GM18909 (cell line): ENCODE measurements around the gene SVOPL.
"Not testable (repeated sequence)": the region's sequence is repeated elsewhere in the genome, so short reads cannot be mapped to it uniquely, and the experiment has no call there.

Source experiments
- ATAC-seq: cut with Tn5 transposase; IDR thresholded peaks from one replicate; pipeline ENCODE4 v1.9.1; 2021; ENCODE audit warnings: mild to moderate bottlenecking; ENCODE audit not compliant: unreplicated experiment, poor library complexity

SVOPL gene, protein sequence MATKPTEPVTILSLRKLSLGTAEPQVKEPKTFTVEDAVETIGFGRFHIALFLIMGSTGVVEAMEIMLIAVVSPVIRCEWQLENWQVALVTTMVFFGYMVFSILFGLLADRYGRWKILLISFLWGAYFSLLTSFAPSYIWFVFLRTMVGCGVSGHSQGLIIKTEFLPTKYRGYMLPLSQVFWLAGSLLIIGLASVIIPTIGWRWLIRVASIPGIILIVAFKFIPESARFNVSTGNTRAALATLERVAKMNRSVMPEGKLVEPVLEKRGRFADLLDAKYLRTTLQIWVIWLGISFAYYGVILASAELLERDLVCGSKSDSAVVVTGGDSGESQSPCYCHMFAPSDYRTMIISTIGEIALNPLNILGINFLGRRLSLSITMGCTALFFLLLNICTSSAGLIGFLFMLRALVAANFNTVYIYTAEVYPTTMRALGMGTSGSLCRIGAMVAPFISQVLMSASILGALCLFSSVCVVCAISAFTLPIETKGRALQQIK

DNA sequence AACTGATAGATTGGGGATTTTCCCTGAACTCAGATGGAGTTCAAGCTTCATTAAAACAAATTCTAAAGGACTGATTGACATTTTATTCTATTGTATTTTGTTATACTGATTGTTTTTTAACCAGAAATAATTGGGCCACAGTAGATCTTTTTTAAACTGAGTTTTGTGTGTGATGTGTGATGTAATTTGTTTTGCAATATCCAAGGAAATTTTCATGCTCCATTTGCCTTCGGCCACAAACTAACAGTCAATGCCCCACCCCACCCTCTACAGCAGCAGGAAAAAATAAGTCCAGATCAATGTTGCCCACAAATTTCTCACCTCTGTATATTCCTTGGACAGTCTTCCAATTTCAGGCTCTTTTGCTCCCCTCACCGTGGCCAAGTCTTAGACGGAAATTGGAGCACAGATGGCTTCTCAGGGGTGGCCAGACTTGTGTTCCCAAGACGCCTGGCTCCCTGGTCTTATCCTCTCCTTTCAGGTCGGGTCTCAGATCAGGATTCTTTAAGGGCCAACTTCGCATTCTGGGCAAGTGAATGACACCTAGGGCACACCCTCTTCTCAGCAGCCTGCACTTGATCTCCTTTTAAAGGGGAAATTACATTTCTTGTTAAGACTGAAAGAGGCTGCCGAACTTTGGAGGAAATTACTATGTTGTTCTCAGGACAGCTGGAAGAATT, at the start of gene SVOPL:
Gene SVOPL, minus strand, starts transcription at position 506 of the 680 bp plus-strand sequence. CDS start 22,317 bp downstream, outside the sequence.
- no peak for ATAC-seq

DNA sequence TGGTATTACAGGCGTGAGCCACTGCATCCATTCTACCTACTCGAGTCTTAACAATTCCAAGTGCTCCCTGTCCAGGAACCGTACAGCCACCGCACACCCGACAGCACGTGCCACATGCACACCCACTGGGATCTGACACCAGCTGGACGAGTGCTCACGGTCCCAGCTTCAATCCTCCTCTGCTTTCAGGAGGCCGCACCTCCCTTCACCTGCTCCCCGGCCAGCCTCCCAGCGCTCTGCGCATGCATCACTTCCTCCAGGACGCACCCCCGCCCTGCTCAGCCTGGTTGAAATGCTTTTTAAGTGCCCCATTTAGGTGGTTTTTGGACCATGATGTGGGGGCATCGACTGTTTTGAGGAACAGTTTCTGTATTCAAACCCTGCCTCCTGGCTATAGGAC, 49.3 kb upstream of the SVOPL start:
- no peak for ATAC-seq

DNA sequence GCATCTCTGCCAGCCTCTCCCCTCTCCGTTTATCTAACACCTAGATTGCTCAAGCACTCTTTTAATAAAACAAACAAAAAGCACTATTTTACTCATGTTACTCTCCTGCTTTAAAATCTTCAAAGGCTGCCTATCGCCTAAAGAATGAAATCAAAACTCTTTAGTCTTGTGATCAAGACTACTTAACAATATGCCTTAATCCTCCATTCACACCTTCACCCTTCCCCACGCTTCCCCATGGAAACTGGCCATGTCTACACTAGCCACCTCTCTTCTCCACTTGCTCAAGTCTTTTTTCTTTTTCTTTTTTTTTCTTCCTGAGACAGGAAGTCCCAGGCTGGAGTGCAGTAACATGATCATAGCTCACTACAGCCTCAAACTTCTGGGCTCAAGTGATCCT, 48.8 kb upstream of the SVOPL start:
- ATAC-seq = no peak

DNA sequence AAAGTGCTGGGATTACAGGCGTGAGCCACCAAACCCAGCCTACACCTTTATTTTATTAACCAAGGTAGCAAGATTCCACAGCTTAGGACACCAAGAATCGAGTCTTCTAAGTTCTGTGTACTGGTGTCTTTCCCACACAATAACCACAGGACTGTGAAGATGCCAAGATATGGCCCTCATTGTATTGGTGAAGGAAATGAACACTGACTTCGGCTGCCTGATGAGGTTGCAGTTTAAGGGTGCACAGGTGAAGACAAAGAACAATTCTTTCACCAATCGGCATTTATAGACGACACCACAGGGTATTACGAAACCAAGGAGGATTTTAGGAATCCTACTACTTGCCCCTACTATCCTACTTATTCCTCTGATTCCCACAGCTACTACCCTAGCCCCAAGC, 47.5 kb upstream of the SVOPL start:
- ATAC-seq = no peak

DNA sequence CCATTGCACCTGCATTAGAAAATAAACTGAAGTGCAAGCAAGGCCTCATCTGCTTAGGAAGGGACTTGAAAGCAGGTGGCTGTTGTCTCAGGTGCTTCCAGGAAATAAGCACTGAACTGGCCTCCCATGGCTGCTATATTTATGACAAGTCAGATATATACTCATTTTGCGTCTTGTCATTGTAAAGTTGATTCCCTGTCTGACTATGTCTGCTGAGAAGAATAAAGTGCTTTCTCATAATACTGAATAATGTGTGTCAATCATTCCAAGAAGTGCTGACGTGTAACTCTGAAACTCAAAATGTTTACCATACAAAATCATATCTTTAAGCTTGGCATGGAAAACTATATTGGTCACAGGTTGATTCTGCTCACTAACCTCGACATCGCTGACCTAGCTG, 44.9 kb upstream of the SVOPL start:
- no peak for ATAC-seq

DNA sequence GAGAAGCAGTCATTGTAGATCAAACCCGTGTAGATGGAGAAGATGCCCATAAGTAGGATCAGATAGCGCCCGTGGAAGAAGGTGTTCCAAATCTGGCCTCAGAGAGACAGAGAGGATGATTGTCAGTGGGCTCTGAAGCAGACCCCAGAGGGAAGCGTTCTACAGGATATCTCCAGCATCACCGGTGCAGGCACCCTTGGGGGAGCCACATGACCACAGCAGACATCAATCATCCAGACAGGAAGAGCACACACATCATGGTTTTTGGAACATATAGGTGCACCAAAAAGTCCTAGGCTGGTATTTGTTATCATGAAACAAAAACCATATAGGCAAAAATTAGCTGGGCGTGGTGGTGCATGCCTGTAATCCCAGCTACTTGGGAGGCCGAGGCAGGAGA, 44.0 kb upstream of the SVOPL start:
- no peak for ATAC-seq

DNA sequence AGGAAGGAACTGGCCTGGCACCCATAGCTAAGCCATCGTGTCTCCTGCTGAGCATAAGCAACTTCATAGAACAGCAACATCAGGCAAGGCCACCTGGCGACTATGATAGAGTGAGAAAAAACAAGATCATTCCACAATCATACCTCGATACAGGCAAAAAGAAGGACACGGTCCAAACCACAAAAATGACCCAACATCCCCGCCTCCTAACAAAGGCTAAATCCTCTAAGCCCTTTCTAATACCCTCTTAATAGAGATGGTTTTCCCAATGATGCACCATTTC, 40.2 kb upstream of the SVOPL start:
- no peak for ATAC-seq

DNA sequence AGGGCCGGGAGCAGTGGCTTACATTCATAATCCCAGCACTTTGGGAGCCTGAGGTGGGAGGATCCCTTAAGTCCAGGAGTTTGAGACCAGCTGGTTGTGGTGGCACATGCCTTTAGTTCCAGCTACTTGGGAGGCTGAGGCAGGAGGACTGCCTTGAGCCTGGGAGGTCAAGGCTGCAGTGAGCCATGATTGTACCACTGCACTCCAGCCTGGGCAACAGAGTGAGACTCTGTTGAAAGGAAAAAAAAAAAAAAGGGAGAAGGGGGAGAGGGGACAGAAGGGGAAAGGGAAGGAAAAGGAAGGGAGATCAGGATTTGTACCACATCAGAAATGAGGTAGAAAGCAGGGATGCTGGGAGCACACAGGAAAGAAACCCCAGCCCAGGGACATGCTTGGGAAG, 38.7 kb upstream of the SVOPL start:
- no peak for ATAC-seq

DNA sequence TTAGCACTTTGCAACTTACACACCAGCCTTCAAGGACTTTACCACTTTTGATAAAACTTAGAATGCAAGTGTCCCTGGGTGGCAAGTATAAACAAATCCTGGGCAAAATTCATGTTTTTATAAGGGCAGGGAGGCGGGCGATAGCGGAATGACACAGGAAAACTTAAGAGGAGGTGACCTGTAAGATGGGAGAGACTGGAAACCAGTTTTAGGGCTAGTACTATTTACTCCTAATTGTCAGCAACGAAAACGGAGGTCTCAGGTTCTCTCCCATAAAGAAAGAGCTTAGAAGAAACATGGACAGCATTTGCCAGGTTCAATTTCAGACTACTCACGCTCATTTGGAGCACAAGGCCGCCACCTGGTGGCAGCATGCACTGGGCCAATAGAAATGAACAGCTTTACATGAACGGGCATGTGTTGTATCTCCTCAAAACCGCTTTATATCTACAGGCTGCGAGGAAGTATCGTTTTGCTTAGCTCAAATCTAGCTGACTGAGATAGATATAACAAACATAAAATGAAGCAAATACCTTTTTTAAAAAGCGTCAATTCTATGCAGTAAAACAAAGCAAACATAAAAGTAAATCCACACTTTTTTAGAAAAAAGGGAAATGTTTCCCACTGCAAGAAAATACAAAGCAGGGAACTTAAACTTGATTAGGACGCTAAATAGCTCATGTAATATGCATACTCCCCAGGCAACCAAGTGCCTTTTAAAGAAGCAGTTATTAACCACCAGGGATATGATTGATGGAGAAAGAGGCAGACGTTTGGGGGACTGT, 37.6 kb upstream of the SVOPL start:
- ATAC-seq = peak; percentile 87

DNA sequence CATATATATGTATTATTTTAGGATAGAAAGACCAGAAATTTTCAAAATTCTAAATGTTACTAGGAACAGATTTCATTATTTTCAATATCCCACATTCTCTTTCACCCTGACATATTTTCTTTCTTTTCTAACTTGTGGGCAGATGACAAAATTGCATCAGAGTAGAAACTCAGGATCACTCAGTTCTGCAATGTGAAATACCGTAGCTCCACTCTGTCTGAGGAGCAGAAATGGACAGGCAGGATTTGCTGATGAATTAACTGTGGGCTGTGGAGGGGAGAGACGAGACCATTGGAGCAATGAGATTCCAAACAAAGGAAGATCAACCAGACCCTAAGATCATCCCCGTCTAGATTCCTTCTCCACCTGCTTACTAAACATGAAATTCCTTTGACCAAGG, 37.0 kb upstream of the SVOPL start:
- no peak for ATAC-seq

DNA sequence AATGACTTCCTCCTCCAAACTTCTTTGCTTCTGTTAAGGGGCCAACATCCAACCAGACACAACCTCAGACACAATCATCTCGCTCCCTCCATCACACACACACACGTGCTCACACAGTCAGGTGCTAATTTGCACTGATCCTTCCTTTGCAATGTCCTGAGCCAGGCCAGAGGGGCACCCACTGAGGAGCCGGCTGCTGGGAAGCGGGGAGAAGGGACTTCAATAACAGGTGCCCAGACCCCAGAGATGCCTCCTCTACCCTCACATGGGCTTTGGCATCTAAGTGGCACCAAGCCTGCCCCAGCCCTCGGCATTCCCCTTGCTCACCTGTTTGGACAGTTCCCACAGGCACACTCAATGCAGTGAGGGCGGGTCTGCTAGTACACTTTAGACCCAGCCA, 34.2 kb upstream of the SVOPL start:
- ATAC-seq = no peak

DNA sequence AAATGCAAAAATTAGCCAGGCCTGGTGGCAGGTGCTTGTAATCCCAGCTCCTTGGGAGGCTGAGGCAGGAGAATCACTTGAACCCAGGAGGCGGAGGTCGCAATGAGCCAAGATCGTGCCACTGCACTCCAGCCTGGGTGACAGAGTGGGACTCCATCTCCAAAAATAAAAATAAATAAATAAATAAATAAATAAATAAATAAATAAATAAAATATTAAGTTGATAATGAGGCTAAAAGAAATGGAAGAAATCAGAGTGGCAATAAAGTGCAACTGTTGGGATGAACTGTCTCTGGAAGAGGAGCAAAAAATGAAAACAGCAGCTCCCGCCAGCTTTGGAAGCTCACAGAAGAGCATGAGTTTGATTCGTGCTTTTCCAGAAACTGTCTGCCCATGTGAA, 30.6 kb upstream of the SVOPL start:
- ATAC-seq = not testable (repeated sequence)

DNA sequence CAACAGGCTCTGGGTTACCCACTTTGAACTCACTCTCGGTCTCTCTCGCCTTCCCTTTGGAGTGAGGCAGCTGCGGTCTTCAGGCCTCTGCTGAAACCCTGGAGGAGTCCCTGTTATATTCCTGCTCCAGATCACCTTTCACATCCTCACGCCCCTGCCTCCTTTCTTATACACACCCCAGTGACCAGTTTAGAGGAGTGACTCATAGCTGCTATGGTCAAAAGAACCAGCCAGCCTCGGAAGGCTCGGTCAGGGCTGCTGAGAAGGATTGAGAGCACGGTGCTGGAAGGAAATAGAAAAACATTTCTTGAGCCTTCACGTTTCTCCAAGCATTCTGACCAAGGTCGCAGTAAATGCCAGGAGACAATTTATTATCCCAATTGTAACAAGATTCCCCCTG, 28.3 kb upstream of the SVOPL start:
- ATAC-seq = no peak

DNA sequence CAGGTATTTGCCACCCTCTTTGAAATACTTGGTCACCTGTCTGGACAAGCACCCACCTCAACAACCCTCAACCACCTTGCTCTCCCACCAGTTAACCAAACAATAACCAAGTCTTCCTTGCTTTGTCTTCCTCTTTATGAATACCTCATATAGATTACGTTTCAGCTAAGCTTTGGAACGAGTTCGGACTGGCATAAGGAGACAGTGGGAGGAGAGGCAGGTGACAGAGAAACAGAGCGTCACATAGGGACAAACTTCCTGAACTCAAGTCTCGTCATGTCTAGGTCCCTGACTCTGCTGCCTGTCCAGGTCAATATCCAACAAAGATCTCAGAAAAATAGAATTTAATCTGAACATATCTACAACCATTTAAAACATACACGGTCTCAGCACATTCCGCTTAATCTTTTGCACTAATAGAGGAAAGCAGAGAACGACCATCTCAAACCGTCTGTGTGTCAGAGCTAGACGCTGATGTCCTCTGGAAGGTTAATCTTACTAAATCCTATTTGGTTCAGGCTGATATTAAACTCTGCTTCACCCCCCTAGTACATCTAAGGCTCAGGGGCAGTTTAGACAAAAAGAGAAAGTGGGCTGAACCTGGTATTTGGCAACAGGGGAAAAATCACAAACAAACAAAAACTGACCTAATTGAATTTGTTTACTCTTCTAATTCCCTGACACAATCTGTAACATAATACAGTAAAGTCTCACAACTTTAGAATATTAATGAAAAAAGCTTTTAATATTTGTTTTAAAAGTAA, 26.4 kb upstream of the SVOPL start:
- no peak for ATAC-seq

DNA sequence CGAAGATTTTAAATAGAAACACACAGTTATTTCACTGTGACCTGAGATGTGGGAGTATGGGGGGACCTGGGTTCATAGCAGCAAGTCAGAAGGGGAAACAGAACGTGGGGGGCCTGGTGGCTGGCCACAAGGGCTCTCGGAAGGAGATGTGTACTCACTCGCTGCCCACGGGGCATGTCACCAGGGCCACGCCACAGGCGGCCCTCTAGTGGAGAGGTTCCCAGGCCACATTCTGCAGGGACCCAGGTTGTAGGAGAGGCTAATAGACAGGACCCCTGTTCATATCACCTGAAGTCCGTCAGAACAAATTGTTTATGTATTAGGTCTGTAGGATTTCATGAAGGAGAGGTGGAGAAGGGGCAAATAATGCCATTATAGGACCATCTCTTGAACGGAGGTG, 25.1 kb upstream of the SVOPL start:
- no peak for ATAC-seq

DNA sequence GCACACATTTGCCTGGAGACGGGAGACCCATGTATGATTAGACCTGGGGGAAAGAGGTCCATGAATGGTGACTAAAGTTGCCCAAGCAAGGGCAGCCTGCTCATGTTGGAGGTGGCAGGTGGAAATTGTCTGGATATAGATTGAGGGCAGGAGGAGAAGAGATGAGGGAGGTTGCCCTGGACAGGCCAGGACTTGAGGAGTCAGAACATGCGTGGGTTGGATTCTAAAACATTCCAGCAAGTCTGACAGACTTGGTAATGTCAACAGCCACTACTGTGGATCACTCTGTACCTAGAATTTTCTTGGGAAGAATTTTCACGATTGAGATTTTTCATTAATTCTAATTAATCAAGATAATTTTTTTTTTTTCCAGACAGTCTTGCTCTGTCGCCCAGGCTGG, 19.1 kb upstream of the SVOPL start:
- no peak for ATAC-seq

DNA sequence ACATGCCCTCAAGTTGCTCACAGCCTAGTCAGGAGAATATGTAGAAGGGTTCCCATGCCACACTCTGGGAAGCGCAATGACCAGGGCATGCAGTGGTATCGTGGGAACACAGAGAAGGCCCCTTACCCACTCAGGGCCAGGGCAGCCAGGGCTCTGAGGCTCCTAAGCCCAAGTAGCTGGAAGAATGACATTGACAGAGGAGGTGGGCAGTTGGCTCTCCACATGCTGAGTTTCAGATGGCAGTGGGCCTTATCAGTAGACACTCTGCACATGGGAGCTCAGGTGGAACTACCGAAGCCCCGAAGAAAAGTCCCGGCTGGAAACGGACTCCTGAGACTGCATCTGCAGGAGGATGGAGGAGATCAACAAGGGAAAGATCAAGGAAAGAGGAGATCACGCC, 15.7 kb upstream of the SVOPL start:
- ATAC-seq = no peak

DNA sequence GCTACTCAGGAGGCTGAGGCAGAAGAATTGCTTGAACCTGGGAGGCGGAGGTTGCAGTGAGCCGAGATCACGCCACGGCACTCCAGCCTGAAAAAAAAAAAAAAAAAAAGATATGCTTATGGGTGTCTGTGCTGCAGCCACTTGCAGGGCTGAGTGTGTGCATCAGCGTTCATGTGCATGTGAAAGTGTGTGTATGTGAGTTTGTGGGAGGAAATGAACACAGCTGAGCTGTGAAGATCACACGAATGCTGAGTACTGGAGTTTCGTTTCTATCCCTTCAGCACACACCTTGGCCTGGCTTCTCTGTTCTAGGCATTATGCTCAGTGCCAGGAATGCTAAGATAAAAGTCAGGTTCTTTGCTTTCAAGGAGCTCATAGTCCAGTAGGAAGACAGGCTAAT, 12.0 kb upstream of the SVOPL start:
- ATAC-seq = no peak

DNA sequence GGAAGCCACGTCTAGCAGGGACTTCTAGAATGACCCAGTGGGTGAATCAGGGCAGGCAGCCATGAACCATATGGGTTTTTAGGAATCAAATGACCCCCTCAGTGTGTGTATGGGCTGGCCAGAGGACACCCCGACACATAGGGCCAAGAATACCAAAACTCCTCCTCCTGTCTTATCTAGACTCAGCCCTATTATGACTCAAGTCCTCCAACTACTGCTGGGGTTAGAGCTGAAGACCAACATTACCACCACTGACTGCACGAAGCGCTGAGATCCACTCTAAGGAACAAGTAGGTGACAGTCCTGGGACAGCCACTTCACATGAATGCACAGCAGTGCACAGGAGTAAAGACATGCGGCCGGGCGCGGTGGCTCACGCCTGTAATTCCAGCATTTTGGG, 11.5 kb upstream of the SVOPL start:
- no peak for ATAC-seq

DNA sequence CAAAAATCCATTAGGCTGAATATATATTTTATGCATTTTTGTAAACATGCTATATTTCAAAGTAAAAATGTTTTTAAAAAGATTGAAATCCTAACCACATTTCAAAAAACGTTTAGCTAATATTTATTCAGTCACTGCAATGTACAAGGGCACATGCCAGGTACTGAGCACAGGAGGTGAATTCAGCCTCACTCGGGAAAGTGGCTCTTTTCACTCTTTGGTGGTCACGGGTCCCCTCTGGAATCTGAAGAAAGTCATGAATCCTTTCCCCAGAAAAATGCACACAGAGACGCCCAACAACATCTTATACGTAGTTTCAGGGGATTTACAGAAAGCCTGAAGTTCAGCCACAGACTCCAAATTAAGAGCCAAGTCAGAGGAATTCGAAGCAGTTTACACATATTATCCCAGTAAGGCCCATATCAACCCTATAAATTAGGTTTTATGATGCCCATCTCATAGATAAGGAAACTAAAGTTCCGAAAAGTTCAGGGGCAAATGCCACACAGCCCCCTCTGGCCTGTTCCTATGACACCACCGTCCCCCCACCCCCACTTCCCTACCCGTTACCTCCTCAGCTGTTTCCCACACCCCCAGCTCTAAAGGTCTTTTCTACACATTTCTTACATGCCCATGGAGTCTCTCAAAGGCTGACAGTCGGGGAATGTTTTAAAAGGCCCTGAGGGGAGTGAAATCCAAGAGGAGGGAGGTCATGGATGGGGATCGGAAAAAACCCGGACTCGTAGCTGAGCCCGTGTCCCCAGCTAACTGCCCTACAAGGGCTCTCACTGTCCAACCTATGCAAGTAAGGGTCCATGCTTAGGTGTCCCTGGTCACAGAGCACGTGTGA, 9.6 kb upstream of the SVOPL start:
- no peak for ATAC-seq
